ENCODE measurements around the gene PHLDB3.

DNA sequence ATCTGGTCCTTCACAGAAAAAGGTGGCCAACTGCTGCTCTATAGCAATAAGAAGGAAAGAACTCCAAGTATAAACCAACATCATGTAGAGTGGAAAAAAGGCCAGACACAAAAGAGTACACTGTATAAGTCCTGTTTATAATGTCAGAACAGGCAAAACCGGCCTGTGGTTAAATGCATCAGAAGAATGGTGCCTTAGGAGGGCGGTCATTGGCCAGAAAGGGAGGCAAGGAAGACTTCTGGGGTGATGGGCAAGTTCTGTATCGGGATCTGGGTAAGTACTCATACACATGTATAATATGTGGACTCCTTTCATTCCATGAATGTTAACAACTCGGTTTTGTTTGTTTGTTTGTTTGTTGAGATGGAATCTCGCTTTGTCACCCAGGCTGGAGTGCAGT lies 18.4 kb upstream of the PHLDB3 start:
- TF ChIP-seq, protein P1, sequence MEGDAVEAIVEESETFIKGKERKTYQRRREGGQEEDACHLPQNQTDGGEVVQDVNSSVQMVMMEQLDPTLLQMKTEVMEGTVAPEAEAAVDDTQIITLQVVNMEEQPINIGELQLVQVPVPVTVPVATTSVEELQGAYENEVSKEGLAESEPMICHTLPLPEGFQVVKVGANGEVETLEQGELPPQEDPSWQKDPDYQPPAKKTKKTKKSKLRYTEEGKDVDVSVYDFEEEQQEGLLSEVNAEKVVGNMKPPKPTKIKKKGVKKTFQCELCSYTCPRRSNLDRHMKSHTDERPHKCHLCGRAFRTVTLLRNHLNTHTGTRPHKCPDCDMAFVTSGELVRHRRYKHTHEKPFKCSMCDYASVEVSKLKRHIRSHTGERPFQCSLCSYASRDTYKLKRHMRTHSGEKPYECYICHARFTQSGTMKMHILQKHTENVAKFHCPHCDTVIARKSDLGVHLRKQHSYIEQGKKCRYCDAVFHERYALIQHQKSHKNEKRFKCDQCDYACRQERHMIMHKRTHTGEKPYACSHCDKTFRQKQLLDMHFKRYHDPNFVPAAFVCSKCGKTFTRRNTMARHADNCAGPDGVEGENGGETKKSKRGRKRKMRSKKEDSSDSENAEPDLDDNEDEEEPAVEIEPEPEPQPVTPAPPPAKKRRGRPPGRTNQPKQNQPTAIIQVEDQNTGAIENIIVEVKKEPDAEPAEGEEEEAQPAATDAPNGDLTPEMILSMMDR (IDR thresholded peaks at IDR 0.05): no peak
- TF ChIP-seq POLR2A (IDR thresholded peaks at IDR 0.05): no peak
